ENCODE measurements around the gene TTR.

DNA sequence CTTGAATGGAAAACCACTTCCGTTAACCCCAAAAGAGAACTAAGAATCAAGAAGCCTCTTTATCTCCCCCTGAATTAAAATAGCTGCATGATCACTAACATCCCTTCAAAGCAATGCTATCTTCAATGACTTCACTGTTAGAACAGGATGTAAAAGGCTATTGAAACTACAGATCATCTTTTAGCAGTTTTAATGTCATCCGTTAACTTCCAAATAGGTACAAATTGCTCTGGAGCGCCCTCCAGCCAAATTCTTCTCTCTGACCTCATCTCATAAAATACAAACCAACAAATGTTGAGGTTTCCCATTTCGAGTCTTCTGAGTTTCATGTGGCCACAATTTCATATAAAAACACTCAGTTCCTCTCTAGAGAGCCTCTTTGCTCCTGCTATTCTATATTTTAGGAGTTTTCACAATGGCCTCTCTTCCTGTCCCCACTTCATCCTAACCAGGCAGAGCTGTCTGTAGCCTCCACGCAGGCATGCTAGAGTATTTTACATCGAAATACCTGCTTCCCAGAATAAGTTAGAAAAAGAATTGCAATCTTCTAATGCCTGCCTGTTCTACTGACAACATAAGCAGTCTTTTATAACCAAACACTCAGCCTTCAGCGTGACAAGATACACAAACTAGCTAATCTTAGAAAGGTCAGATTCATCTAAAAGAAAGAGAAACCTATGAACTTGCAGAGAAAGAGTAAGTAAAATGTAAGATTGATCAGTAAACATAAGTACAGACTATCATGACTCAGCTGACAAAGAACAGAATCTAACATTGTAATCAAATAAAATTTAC, 54.9 kb downstream of the TTR start:
- TF ChIP-seq, protein P1, sequence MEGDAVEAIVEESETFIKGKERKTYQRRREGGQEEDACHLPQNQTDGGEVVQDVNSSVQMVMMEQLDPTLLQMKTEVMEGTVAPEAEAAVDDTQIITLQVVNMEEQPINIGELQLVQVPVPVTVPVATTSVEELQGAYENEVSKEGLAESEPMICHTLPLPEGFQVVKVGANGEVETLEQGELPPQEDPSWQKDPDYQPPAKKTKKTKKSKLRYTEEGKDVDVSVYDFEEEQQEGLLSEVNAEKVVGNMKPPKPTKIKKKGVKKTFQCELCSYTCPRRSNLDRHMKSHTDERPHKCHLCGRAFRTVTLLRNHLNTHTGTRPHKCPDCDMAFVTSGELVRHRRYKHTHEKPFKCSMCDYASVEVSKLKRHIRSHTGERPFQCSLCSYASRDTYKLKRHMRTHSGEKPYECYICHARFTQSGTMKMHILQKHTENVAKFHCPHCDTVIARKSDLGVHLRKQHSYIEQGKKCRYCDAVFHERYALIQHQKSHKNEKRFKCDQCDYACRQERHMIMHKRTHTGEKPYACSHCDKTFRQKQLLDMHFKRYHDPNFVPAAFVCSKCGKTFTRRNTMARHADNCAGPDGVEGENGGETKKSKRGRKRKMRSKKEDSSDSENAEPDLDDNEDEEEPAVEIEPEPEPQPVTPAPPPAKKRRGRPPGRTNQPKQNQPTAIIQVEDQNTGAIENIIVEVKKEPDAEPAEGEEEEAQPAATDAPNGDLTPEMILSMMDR (CRISPR knock-in tag; IDR thresholded peaks at IDR 0.05) = no peak
- no peak for TF ChIP-seq ZNF512 (CRISPR knock-in tag; IDR thresholded peaks at IDR 0.05)
- TF ChIP-seq, protein P2, sequence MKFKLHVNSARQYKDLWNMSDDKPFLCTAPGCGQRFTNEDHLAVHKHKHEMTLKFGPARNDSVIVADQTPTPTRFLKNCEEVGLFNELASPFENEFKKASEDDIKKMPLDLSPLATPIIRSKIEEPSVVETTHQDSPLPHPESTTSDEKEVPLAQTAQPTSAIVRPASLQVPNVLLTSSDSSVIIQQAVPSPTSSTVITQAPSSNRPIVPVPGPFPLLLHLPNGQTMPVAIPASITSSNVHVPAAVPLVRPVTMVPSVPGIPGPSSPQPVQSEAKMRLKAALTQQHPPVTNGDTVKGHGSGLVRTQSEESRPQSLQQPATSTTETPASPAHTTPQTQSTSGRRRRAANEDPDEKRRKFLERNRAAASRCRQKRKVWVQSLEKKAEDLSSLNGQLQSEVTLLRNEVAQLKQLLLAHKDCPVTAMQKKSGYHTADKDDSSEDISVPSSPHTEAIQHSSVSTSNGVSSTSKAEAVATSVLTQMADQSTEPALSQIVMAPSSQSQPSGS (CRISPR knock-in tag; IDR thresholded peaks at IDR 0.05) = no peak
- TF ChIP-seq TCF7 (IDR thresholded peaks at IDR 0.05; ENCODE audit: low read depth) = no peak
- TF ChIP-seq ADNP (CRISPR knock-in tag; IDR thresholded peaks at IDR 0.05) = no peak

All from HepG2 (cell line).